Endothelial cell of umbilical vein (primary cell): Measurements from ENCODE around the gene MAPK1IP1L. TPM values are rescaled to one million over a fixed set of nuclear protein-coding genes. Genes with fewer than 3 reads are reported as not detected.

ENCODE experiments used
- BruUV-seq: library from RNA; stranded (reverse); fragments of 400-500 nt; replicated peaks from 2 replicates; lab custom pipeline; 2021; lab: Mats Ljungman, UMichigan
- CTCF ChIA-PET: fragments of 300-600, 350-600 bp; sonication (Branson Sonifier 250); formaldehyde crosslinking; loops from one replicate; lab custom pipeline; 2021; ENCODE audit warnings: antibody characterized with exemption, inconsistent platforms; lab: Charles Lee
- POLR2A ChIA-PET: fragments of 300-600, 350-600 bp; sonication (Branson Sonifier 250); formaldehyde crosslinking; loops from one replicate; lab custom pipeline; 2021; ENCODE audit warnings: antibody characterized with exemption, inconsistent platforms; lab: Charles Lee
- DNase-seq: peaks from one replicate; pipeline ENCODE4 v3.0.0-alpha.2; 2011; ENCODE audit warnings: low read depth, low spot score
- FAIRE-seq: peaks from 2 replicates; lab custom pipeline; 2011; peaks lifted over from hg19 to GRCh38; lab: Jason Lieb, UNC
- H2AFZ ChIP-seq: 2 replicates; pipeline ENCODE4 v1.6.0; 2012; ENCODE audit warnings: low read depth, low read length, control low read depth, inconsistent platforms
- H3K27ac ChIP-seq: 2 replicates; pipeline ENCODE4 v1.5.1; 2011; ENCODE audit warnings: low read depth, mild to moderate bottlenecking, control low read depth, low read length, moderate library complexity; ENCODE audit not compliant: insufficient read depth
- H3K27me3 ChIP-seq, 2 experiments: 2 replicates each; pipeline versions ENCODE4 v1.6.0 to v1.6.1; 2011; ENCODE audit warnings: low read length in 2 of 2, mixed read lengths in 1 of 2; ENCODE audit not compliant: control insufficient read depth in 2 of 2, insufficient read depth in 2 of 2
- H3K36me3 ChIP-seq, 2 experiments: 2 replicates in 1 of 2; 3 replicates in 1 of 2; pipeline ENCODE4 v1.5.1; 2011; ENCODE audit warnings: low read length in 2 of 2, mild to moderate bottlenecking in 1 of 2, moderate library complexity in 1 of 2; ENCODE audit not compliant: control insufficient read depth in 2 of 2, insufficient read depth in 2 of 2; ENCODE audit errors: extremely low read depth in 1 of 2
- H3K4me1 ChIP-seq: 3 replicates; pipeline ENCODE4 v1.5.1; 2011; ENCODE audit warnings: mild to moderate bottlenecking, low read length; ENCODE audit not compliant: control insufficient read depth, insufficient read depth; ENCODE audit errors: extremely low read depth
- H3K4me2 ChIP-seq: 2 replicates; pipeline ENCODE4 v1.6.1; 2011; ENCODE audit warnings: low read length, control low read depth, mixed read lengths; ENCODE audit not compliant: insufficient read depth
- H3K4me3 ChIP-seq, 3 experiments: fragments of 200-600 bp in 1 of 3; sonication (generic), shearing (Covaris generic) in 1 of 3; replicated peaks in 1 of 3; 2 replicates each; pipeline ENCODE4 v1.5.1; 2011 to 2016; ENCODE audit warnings: control low read depth in 3 of 3, low read length in 3 of 3, mild to moderate bottlenecking in 2 of 3, inconsistent platforms in 1 of 3, low read depth in 1 of 3, moderate library complexity in 1 of 3; ENCODE audit not compliant: insufficient read depth in 1 of 3
- H3K79me2 ChIP-seq: 2 replicates; pipeline ENCODE4 v1.6.0; 2012; ENCODE audit warnings: low read length, inconsistent platforms; ENCODE audit not compliant: control insufficient read depth, insufficient read depth
- H3K9ac ChIP-seq: replicated peaks from 2 replicates; pipeline ENCODE3; 2011; ENCODE audit warnings: low read length, control low read depth; ENCODE audit not compliant: insufficient read depth; ENCODE audit errors: extremely low read depth
- H3K9me1 ChIP-seq: replicated peaks from 3 replicates; pipeline ENCODE4 v1.6.0; 2011; ENCODE audit warnings: mild to moderate bottlenecking, low read length; ENCODE audit not compliant: control insufficient read depth, insufficient read depth; ENCODE audit errors: extremely low read depth
- H3K9me3 ChIP-seq: replicated peaks from 2 replicates; pipeline ENCODE4 v1.5.1; 2012; ENCODE audit warnings: low read length, inconsistent platforms; ENCODE audit not compliant: control insufficient read depth, insufficient read depth
- H4K20me1 ChIP-seq: replicated peaks from 2 replicates; pipeline ENCODE3; 2011; ENCODE audit warnings: mild to moderate bottlenecking, low read length; ENCODE audit not compliant: control insufficient read depth, insufficient read depth; ENCODE audit errors: extremely low read depth
- EZH2 ChIP-seq: IDR thresholded peaks from 2 replicates; pipeline ENCODE4 v1.6.1; 2012; ENCODE audit warnings: borderline replicate concordance, low read depth, mild to moderate bottlenecking, moderate library complexity, low read length, inconsistent platforms; ENCODE audit not compliant: severe bottlenecking
- FOS ChIP-seq: IDR thresholded peaks from 2 replicates; pipeline ENCODE4 v1.6.1; 2011; ENCODE audit warnings: mild to moderate bottlenecking, low read length, moderate library complexity, borderline replicate concordance; ENCODE audit not compliant: insufficient read depth
- GATA2 ChIP-seq: IDR thresholded peaks from 2 replicates; pipeline ENCODE4 v1.7.0; 2011; ENCODE audit warnings: low read depth, mild to moderate bottlenecking, moderate library complexity, mixed read lengths, low read length; ENCODE audit not compliant: insufficient read length, insufficient read depth
- MYC ChIP-seq: IDR thresholded peaks from one replicate; pipeline ENCODE4 v1.6.1; 2011; ENCODE audit warnings: mild to moderate bottlenecking, low read depth, low read length
- POLR2A ChIP-seq: IDR thresholded peaks from 2 replicates; pipeline ENCODE4 v1.6.1; 2012; ENCODE audit warnings: low read depth, mild to moderate bottlenecking, control low read depth, low read length
- POLR2AphosphoS5 ChIP-seq: IDR thresholded peaks from 2 replicates; pipeline ENCODE4 v1.6.1; 2012; ENCODE audit warnings: low read depth, mild to moderate bottlenecking, control low read depth, low read length, moderate library complexity; ENCODE audit not compliant: insufficient read depth
- dilution Hi-C: fragments of 300-500 bp; cut with MboI; formaldehyde crosslinking; loops from one replicate; pipeline ENCODE4 v1.15.0; 2019; ENCODE audit warnings: low sequenced_read_pairs; ENCODE audit not compliant: extremely low pct_ligation_motif_present
- intact Hi-C: fragments of 100-400 bp; cut with micrococcal nuclease; formaldehyde crosslinking; loops from one replicate; pipeline ENCODE4 v1.10.0; 2022
- polyA plus RNA-seq, 4 experiments: library from polyadenylated mRNA; depleted of rRNA in 3 of 4; stranded (reverse) in 3 of 4; unstranded in 1 of 4; fragments of >200 nt; gene quantifications; 2 replicates each; pipeline versions ENCODE4 v1.2.1 to v1.2.3, GENCODE V29; 2011 to 2012; ENCODE audit warnings: missing spikeins in 1 of 4
- total RNA-seq: library from RNA; stranded (reverse); gene quantifications from 2 replicates; pipeline ENCODE4 v1.2.3, GENCODE V29; 2021
- TF ChIP-seq, protein P1 (sequence below): IDR thresholded peaks from 2 replicates; pipeline ENCODE4 v1.6.1; 2011; ENCODE audit not compliant: insufficient read depth, insufficient read length
- TF ChIP-seq, protein P2 (sequence below), 2 donors: IDR thresholded peaks; 1 replicate in 1 of 2; 2 replicates in 1 of 2; pipeline ENCODE4 v1.5.1; 2011; ENCODE audit warnings: low read length in 2 of 2, mild to moderate bottlenecking in 2 of 2, moderate library complexity in 2 of 2, control low read depth in 1 of 2, inconsistent platforms in 1 of 2, low read depth in 1 of 2; ENCODE audit not compliant: insufficient read depth in 1 of 2; ENCODE audit errors: extremely low read depth in 1 of 2

The MAPK1IP1L gene
- total and polyA plus RNA-seq, 2 donors (not counting 3 experiments of a cell fraction or from before 2014, with no cell fraction given) = 129 to 208 TPM

- Histone ChIP-seq H2AFZ (no peak overlapping the region), H3K79me2 (no peaks in the 10 kb centered on the region)
- FAIRE-seq = no peak
Observed at GRCh38 chr14:55111122-55111708, 59.8 kb downstream of the MAPK1IP1L start.

GRCh38 chr14:55114720-55115119, 63.3 kb downstream of the MAPK1IP1L start:
- POLR2A ChIA-PET = no interaction called here
- Histone ChIP-seq H3K27me3 (no peaks in the 10 kb centered on the region), H4K20me1 (no peaks in the 10 kb centered on the region), H3K9me3 (no peaks in the 10 kb centered on the region), H3K4me1 (no peaks in the 10 kb centered on the region), H3K79me2 (no peaks in the 10 kb centered on the region), H3K27ac (no peak overlapping the region), H3K36me3 (no peaks in the 10 kb centered on the region), H3K9ac (no peak overlapping the region), H3K4me2 (no peak overlapping the region), H3K4me3 (no peak overlapping the region), H2AFZ (no peak overlapping the region), H3K9me1 (no peaks in the 10 kb centered on the region)
- no peak for FAIRE-seq
- CTCF ChIA-PET = interaction anchor here (0.7 to 1.6 kb wide), 3 partner anchors 9 to 23 kb away, joined by 3 to 5 read pairs (median 4); partner anchors contain the start of gene LGALS3
- no peak for DNase-seq
- intact Hi-C loops = no loop called here
- no TSS peak for BruUV-seq
- dilution Hi-C loops = no loop called here
- TF ChIP-seq FOS = no peak
- TF ChIP-seq, protein P1, sequence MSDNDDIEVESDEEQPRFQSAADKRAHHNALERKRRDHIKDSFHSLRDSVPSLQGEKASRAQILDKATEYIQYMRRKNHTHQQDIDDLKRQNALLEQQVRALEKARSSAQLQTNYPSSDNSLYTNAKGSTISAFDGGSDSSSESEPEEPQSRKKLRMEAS = no peak
- TF ChIP-seq POLR2AphosphoS5 = no peak
- TF ChIP-seq, protein P2, sequence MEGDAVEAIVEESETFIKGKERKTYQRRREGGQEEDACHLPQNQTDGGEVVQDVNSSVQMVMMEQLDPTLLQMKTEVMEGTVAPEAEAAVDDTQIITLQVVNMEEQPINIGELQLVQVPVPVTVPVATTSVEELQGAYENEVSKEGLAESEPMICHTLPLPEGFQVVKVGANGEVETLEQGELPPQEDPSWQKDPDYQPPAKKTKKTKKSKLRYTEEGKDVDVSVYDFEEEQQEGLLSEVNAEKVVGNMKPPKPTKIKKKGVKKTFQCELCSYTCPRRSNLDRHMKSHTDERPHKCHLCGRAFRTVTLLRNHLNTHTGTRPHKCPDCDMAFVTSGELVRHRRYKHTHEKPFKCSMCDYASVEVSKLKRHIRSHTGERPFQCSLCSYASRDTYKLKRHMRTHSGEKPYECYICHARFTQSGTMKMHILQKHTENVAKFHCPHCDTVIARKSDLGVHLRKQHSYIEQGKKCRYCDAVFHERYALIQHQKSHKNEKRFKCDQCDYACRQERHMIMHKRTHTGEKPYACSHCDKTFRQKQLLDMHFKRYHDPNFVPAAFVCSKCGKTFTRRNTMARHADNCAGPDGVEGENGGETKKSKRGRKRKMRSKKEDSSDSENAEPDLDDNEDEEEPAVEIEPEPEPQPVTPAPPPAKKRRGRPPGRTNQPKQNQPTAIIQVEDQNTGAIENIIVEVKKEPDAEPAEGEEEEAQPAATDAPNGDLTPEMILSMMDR (IDR thresholded peaks at IDR 0.05; ENCODE audit: extremely low read depth in 1 of 2, insufficient read depth in 1 of 2, low read depth in 1 of 2, low read length in 2 of 2) = no peak
- no peak for TF ChIP-seq POLR2A
- TF ChIP-seq MYC = no peak

More at GRCh38 chr14:55111122-55111708, 59.8 kb downstream of the MAPK1IP1L start:
- no TSS peak for BruUV-seq
- TF ChIP-seq, protein P2 (IDR thresholded peaks at IDR 0.05; ENCODE audit: extremely low read depth in 1 of 2, insufficient read depth in 1 of 2, low read depth in 1 of 2, low read length in 2 of 2) = no peak
- TF ChIP-seq EZH2 = no peak
- no peak for TF ChIP-seq POLR2AphosphoS5
- no peak for TF ChIP-seq GATA2
- intact Hi-C loops (no loop called here), dilution Hi-C loops (no loop called here)
- no peaks in the 10 kb centered on the region for H3K27me3 ChIP-seq
- no peaks in the 10 kb centered on the region for H3K9me1 ChIP-seq
- peaks cover 13% of the 10 kb centered on the region for H3K4me1 ChIP-seq
- ChIA-PET CTCF (interaction anchor here (0.8 kb wide), 1 partner anchor 22 kb away, joined by 3 read pairs; no protein-coding TSS in a partner anchor), POLR2A (no interaction called here)
- H4K20me1 ChIP-seq = no peaks in the 10 kb centered on the region
- no peak overlapping the region for H3K4me3 ChIP-seq
- no peak for DNase-seq
- H3K36me3 ChIP-seq = no peaks in the 10 kb centered on the region
- no peaks in the 10 kb centered on the region for H3K9me3 ChIP-seq
- H3K9ac ChIP-seq = no peak overlapping the region
- H3K27ac ChIP-seq = no peak overlapping the region
- H3K4me2 ChIP-seq = no peak overlapping the region
